Amniotic epithelial cell (primary cell): ENCODE results near the gene PTGES2.
"Not testable (repeated sequence)": the region's sequence is repeated elsewhere in the genome, so short reads cannot be mapped to it uniquely, and the experiment has no call there.

Source experiments
- DNase-seq: peaks from one replicate; pipeline ENCODE4 v3.0.0-alpha.2; 2010; ENCODE audit warnings: low read depth

PTGES2 gene

DNA sequence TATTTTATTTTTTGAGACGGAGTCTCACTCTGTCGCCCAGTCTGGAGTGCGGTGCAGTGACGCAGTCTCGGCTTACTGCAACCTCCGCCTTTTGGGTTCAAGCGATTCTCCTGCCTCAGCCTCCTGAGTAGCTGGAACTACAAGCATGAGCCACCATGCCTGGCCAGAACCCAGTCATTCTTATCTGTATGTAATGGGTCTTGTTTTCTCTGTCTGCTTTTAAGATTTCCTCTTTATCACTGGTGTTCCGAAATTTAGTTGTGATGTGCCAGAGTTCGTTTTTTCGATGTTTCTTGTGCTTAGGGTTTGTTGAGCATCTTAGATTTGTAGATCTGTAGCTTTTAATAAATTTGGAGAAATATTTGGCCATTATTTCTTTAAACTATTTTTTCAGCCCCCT, 40.3 kb downstream of the PTGES2 start:
- DNase-seq: no peak

DNA sequence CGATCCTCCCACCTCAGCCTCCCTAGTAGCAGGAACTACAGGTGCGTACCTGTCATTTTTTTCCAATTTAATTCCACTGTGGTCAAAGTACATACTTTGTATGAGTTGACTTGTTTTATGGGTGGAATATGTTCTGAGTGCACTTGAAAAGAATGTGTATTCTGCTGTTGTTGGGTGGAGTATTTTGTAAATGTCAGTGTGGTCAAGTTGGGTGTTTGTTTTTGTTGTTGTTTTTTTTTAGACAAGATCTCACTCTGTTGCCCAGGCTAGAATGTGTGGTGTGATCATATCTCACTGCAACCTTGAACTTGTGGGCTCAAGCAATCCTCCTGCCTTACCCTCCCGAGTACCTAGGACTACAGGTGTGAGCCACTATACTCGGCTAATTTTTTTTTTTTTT, 41.6 kb downstream of the PTGES2 start:
- no peak for DNase-seq

DNA sequence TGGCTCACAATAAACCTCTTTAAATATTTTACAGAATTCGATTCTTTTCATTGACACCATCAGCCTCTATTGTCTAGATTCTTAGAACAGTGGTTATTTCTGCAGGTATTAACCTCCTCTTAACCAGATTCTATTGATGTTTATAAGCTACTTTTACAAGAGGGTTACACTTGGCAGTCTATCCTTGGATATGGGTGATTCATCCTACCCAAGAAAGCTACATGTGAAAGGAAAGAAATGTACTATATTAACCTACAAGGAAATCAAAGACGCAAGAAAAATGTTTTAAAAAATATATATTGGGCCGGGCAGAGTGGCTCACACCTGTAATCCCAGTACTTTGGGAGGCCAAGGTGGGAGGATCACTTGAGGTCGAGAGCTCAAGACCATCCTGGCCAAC, 42.8 kb downstream of the PTGES2 start:
- DNase-seq: no peak

DNA sequence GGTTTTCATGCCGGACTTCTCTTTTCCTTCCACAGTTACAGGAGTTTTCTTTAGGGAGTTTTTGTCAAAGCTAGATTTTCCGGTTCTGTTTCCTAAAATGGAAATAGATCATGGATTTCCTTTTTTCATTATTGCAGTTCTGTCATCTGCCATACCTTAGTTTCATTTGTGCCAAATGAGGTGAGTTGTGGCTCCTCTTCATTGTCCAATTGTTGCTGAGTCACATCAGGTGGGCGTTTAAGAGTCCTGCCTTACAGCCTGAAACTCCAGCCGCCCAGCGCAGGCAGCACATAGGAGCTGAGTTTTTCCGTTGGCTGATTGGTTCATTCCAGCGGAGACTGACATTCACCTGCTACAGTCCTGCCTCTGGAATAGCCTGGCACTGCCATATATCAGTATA, 45.4 kb downstream of the PTGES2 start:
- peak; percentile 27 for DNase-seq

DNA sequence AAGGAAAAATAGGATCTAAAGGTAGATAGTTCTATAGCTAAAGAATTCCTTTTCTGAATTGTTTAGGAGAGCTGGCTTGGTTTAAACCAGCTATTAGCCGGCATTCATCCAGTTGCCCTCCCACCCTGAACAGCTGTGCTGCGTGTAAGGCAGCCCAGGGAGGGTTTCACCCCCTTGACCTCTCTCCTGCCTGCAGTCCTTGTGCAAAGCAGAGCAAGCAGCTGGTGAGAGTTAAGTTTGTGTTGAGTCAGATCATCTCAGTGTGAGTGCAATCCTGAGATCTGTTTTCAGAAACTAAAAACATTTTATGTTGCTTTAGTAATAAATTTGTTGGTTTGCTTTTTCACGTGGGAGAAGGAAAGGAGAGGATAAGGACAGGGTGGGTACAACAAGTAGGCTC, 46.5 kb downstream of the PTGES2 start:
- DNase-seq: peak; percentile 97

DNA sequence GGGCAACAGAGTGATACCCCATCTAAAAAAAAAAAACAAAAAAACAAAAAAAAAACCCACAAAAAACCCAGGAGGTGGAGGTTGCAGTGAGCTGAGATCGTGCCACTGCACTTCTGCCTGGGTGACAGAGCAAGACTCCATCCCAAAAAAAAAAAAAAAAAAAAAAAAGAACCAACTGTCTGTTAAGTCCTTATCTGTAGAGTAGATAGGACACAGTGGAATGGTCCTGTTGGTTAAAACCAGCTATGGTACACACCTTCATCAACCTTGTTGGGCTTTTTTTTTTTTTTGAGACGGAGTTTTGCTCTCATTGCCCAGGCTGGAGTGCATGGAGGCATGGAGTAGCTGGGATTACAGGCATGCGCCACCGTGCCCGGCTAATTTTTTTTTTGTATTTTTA, 47.3 kb downstream of the PTGES2 start:
- DNase-seq: no peak

DNA sequence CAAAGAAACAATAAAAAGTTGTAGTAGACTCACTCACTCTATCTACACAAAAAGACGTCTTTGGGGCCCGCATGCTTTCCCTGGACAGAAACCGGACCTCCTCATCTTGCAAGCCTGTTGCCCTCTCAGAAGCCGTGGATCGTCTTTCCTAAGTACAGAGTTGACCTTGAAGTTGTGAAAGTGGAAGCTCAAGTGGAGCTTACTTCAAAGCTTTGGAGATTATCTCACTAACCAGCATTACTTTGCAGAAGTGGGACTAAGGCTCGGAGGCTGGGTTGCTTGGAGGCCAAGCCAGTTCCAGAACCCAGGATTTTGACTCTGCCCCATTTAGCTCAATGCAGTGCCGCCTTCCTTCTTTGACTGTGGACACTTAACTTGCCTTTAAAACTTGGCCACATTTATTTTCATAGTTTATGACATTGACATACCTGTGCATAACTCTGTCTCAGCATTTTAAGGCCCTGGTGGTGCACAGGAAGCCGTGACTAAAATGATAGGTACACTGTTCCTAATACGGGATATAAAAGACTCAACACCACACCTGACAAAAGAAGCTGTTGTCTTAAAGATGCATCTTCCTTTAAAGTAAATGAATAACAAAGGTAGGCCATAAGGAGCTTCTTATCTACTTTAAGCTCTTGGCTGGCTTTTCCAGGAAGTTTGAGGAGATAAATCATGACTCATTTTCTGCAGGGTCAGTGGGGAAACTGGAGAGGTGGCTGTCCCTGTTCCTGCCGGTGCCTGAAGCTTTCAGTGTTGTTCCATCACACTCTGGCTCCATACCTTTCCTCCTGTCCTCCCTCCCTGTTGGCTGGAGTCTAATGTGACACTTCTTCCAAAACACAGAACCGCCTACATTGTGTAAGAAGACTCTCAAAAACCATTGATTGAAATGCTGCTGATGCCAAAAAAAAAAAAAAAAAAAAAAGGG, 48.8 kb downstream of the PTGES2 start:
- DNase-seq: peak; percentile 92

DNA sequence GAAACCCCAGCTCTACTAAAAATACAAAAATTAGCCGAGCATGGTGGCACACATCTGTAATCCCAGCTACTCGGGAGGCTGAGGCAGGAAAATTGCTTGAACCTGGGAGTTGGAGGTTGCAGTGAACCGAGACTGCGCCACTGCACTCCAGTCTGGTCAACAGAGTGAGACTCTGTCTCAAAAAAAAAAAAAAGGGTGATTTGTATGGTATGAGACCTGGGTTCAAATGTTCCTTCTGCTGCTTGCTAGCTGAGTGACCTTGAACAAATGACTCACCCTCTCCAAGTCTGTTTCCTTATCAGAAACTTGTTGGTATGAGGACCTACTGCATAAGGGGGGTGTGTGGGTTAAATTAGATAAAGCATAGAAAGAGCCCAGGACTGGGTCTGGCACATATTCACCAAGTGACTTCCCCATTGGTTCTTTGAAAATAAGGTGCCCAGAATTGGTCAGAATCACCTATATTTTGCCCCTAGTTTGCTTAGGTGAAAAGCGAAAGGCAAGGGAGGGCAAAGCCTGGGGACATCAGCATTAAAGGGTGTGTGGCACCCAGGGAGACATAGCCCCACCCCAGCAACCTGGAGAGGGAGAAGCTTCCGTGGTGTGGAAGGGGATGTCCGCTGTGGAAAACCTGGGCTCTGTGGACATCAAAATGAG, 49.6 kb downstream of the PTGES2 start:
- DNase-seq: peak; percentile 72

DNA sequence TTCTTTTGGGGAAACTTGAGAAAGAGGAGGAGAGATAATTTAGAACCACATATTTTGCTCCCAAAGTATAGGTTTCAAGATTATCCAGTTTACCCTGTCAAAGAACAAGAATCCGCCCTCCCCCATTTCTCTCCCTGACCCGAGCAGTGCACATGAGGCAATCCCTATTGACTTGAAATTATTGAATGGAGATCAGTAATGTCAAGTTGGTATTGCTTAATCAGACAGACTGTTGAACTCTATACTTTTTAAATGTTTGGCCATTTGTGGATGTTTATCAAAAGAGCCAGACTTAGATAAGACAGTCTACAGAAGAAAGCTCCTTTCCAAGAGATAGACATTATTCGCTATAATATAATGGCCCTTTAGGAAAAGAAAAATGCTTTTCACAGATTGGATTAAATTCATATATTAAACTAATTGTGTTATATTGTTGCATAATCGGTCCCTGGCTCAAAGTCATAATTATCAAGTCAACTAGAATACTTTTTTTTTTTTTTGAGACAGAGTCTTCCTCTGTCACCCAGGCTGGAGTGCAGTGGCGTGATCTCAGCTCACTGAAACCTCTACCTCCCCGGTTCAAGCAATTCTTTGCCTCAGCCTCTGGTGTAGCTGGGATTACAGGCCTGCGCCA, 54.2 kb downstream of the PTGES2 start:
- DNase-seq: peak; percentile 44

DNA sequence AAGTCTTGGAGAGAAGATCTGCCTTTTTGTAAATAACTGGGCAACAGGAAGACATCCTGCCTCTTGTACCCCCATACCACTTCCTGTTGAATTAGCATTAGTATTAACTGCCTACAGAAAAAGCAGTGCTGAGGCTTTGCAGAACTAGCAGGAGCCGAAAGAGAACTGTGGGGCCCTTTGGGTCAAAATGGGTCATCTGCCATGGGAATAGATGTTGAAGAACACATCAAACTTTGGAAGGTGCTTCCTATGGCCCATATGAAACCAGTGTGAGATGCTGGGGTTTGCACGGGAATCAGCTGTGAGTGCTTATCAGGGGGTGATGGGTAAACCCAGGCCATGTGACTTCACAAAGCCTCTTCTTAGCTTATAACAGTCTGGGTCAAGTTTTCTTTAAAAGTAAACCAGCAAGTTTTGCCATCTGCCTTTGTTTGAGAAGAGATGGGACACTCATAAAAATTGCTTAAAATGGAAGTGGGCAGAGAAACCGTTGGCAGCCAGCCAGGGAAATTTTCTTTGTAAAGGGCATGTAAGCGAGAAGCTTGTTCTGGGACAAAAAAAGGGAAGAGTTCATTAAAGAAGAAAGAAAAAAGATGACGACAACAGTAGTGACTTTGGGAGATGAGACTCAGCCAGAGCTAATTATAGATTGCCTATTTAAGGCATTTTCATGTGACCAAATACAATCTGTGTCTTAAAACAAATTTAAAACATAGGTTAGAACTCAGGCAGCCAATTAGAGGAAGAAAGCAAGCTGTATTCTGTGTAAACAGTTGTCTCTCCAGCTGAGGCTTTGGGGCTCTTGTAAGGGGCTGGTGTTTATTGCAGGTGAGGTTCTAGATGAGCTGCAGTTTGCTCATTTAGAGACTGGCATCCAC, 55.1 kb downstream of the PTGES2 start:
- DNase-seq: peak; percentile 54

DNA sequence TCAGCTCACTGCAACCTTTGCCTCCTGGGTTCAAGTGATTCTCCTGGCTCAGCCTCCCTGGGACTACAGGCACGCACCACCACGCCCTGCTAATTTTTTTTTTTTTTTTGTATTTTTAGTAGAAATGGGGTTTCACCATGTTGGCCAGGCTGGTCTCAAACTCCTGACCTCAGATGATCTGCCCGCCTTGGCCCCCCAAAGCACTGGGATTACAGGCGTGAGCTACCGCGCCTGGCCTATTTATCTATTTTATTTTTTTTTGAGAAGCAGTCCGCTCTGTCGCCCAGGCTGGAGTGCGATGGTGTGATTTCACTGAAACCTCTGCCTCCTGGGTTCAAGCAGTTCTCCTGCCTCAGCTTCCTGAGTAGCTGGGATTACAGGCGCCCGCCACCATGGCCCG, 56.1 kb downstream of the PTGES2 start:
- DNase-seq: not testable (repeated sequence)

DNA sequence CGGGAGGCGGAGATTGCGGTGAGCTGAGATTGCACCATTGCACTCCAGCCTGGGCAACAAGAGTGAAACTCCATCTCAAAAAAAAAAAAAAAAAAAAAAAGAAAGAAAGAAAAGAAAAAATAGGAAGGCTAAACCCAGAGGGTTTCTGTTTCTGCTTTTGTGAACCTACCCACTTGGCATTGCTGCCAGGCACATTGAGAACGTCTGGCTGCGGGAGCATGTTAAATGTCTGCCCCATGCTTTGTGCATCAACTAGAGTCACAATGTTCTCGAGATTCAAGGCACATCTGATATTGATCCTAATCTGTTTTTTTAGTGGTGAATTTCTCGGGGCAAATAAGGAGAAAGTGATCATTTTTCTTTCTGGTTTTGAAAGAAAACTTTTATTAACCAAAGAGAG, 56.7 kb downstream of the PTGES2 start:
- DNase-seq: no peak
